Erythroblast (primary cell): ENCODE measurements around the gene PCLO.

Experiments used
- GATA1 ChIP-seq: IDR thresholded peaks from 2 replicates; pipeline ENCODE4 v1.6.1; 2011; ENCODE audit warnings: low read depth, mild to moderate bottlenecking, control low read depth, low read length, moderate library complexity
- POLR2A ChIP-seq: IDR thresholded peaks from 2 replicates; pipeline ENCODE4 v1.6.1; 2011; ENCODE audit warnings: mild to moderate bottlenecking, low read length

DNA sequence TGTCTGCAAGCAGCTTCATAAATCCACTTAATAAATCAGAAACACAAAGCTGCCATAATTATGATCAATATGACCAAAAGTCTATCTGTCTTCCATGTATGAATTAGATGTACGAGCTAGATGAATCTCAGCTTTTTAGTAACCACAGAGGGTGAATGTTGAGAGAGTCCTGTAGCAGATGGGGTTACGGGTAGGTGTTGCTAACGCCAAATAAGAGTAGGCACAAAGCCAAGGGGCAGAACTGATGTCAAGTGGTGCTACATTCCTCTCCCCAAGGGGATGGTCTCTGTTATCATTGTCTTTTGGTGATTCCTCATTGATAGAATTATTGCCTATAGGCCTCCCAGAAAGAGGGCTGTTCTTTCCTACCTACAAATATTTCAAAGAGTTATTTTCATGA lies 257.8 kb downstream of the PCLO start:
- TF ChIP-seq POLR2A = no peak
- no peak for TF ChIP-seq GATA1
